Transverse colon (tissue), 4 donors: Measurements from ENCODE around the gene ABHD17B. TPM values are rescaled to one million over a fixed set of nuclear protein-coding genes. Genes with fewer than 3 reads are reported as not detected.

ENCODE experiments used
- DNase-seq: peaks from one replicate; pipeline ENCODE4 v3.0.0-alpha.2; 2019
- H3K27ac ChIP-seq, 4 donors: fragments of 200-600 bp; sonication (generic); 2 replicates each; pipeline ENCODE4 v1.5.1; 2016 to 2018; ENCODE audit warnings: inconsistent platforms in 4 of 4
- H3K27me3 ChIP-seq: fragments of 200-600 bp; sonication (generic); 2 replicates; pipeline ENCODE4 v1.5.1; 2017; ENCODE audit warnings: inconsistent platforms
- H3K36me3 ChIP-seq, 4 donors: fragments of 200-600 bp; sonication (generic); 2 replicates each; pipeline ENCODE4 v1.5.1; 2017 to 2019; ENCODE audit warnings: inconsistent platforms in 4 of 4
- H3K4me1 ChIP-seq, 4 donors: fragments of 200-600 bp; sonication (generic); 2 replicates each; pipeline ENCODE4 v1.5.1; 2017 to 2020; ENCODE audit warnings: inconsistent platforms in 4 of 4
- H3K4me3 ChIP-seq, 4 donors: fragments of 200-600 bp; sonication (generic); 1 replicate in 1 of 4; 2 replicates in 3 of 4; pipeline versions ENCODE4 v1.5.1 to v1.6.1; 2017 to 2019; ENCODE audit warnings: inconsistent platforms in 4 of 4
- H3K9me3 ChIP-seq, 2 donors: fragments of 200-600 bp; sonication (generic); 2 replicates each; pipeline ENCODE4 v1.5.1; 2017 to 2019; ENCODE audit warnings: inconsistent platforms in 2 of 2
- CTCF ChIP-seq, 5 experiments: fragments of 200-600 bp in 3 of 5; fragments of 450-650 bp in 2 of 5; sonication (generic) in 3 of 5; IDR thresholded peaks; 1 replicate in 2 of 5; 2 replicates in 3 of 5; pipeline ENCODE4 v1.5.1; 2016 to 2017; ENCODE audit warnings: antibody characterized with exemption in 5 of 5, inconsistent platforms in 3 of 5, mild to moderate bottlenecking in 2 of 5, moderate library complexity in 1 of 5
- EP300 ChIP-seq: sonication (generic); formaldehyde crosslinking; IDR thresholded peaks from one replicate; pipeline ENCODE4 v1.6.1; 2017; ENCODE audit warnings: antibody characterized with exemption, low read depth
- POLR2A ChIP-seq: fragments of 450-650 bp; IDR thresholded peaks from one replicate; pipeline ENCODE4 v1.6.1; 2016; ENCODE audit warnings: antibody characterized with exemption, mild to moderate bottlenecking, moderate library complexity
- POLR2AphosphoS5 ChIP-seq, 3 donors: sonication (generic); formaldehyde crosslinking; IDR thresholded peaks; one replicate each; pipeline ENCODE4 v1.6.1; 2016; ENCODE audit warnings: antibody characterized with exemption in 3 of 3
- WGBS, 2 donors: methylation state at CpG; one replicate each; pipeline ENCODE4 v1.1.5; 2018; ENCODE audit warnings: low coverage in 1 of 2; 5-methylcytosine and 5-hydroxymethylcytosine counted together
- in situ Hi-C, 4 donors: fragments of 200-750 bp; cut with MboI; loops; one replicate each; pipeline versions ENCODE4 v1.15.0 to v1.15.1; 2017; ENCODE audit warnings: low sequenced_read_pairs in 3 of 4, low pct_ligation_motif_present in 1 of 4, low pct_unique_long_range_greater_than_20kb in 1 of 4
- intact Hi-C: fragments of 100-400 bp; cut with DNase I; formaldehyde crosslinking; loops from one replicate; pipeline ENCODE4 v1.15.1; 2023; ENCODE audit warnings: low total_unique reads
- total RNA-seq, 4 donors: library from RNA; depleted of rRNA; stranded (reverse); fragments of >200 nt; gene quantifications; one replicate each; pipeline ENCODE4 v1.1.0, GENCODE V29; 2016

The ABHD17B gene
- total RNA-seq, 4 donors from 2014 or later = 4.6 to 37.0 (median 21.5) TPM

- DNase-seq = no peak
- in situ Hi-C loops = no loop called here
- 92 to 100% methylated on average over 1 of the region's 1 CpG for WGBS, 2 donors
Observed at GRCh38 chr9:71853084-71853483, 57.9 kb downstream of the ABHD17B start.

DNA sequence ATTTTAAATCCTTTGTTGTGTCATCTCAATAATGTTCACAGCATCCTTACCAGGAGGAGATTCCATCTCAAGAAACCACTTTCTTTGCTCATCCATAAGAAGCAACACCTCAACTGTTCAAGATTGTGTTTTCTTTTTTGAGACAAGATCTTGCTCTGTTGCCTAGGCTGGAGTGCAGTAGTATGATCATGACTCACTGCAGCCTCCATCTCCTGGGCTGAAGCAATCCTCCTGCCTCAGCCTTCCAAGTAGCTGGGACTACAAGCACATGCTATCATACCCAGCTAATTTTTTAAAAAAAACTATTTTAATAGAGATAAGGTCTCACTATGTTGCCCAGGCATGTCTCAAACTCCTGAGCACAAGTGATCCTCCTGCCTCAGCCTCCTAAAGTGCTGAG, 60.0 kb downstream of the ABHD17B start:
- TF ChIP-seq EP300 (no peak), POLR2AphosphoS5 (IDR thresholded peaks at IDR 0.05) (no peak), CTCF (IDR thresholded peaks at IDR 0.05) (no peak), POLR2A (no peak)
- Histone ChIP-seq H3K27me3 (no peaks in the 10 kb centered on the region), H3K27ac (no peak overlapping the region), H3K36me3 (no peaks in the 10 kb centered on the region), H3K9me3 (no peaks in the 10 kb centered on the region), H3K4me1 (no peaks in the 10 kb centered on the region), H3K4me3 (no peak overlapping the region)
- intact Hi-C loops = no loop called here
- no peak for DNase-seq
- in situ Hi-C loops = no loop called here

More at GRCh38 chr9:71853084-71853483, 57.9 kb downstream of the ABHD17B start:
- TF ChIP-seq CTCF (IDR thresholded peaks at IDR 0.05) (no peak), POLR2AphosphoS5 (IDR thresholded peaks at IDR 0.05) (no peak), POLR2A (no peak)
- no peak overlapping the region for H3K4me3 ChIP-seq
- no peak overlapping the region for H3K27ac ChIP-seq
- H3K9me3 ChIP-seq = no peaks in the 10 kb centered on the region
- no peaks in the 10 kb centered on the region for H3K36me3 ChIP-seq
- intact Hi-C loops = no loop called here
- no peaks in the 10 kb centered on the region for H3K4me1 ChIP-seq
- H3K27me3 ChIP-seq = no peaks in the 10 kb centered on the region

DNA sequence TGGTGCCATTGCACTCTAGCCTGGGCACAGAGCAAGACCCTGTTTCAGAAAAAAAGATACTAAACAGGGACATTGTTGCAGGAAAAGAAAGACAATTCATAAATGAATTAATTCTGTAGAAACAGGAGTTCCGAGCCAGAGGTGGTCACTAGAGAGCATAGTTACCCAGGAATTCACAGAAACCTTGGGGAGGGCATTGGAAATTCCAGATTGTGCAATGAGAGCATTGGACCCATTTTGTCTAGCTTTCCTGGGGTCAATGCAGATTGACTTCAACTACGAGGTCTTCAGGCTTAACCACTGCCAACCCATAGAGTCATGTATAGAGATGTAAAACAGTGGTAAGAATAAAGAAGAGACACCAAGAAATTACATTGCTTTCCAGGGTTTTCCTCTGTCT, 63.1 kb downstream of the ABHD17B start:
- in situ Hi-C loops (no loop called here), intact Hi-C loops (no loop called here)

GRCh38 chr9:71844808-71845207, 66.2 kb downstream of the ABHD17B start:
- no peaks in the 10 kb centered on the region for H3K4me1 ChIP-seq
- H3K27ac ChIP-seq = no peak overlapping the region
- no peak overlapping the region for H3K4me3 ChIP-seq
- in situ Hi-C loops = no loop called here
- H3K36me3 ChIP-seq = no peaks in the 10 kb centered on the region
- no peaks in the 10 kb centered on the region for H3K27me3 ChIP-seq
- no peak for DNase-seq
- no peaks in the 10 kb centered on the region for H3K9me3 ChIP-seq
- no peak for TF ChIP-seq CTCF (IDR thresholded peaks at IDR 0.05)
- TF ChIP-seq POLR2AphosphoS5 (IDR thresholded peaks at IDR 0.05) = no peak
- no peak for TF ChIP-seq POLR2A
- no peak for TF ChIP-seq EP300
- intact Hi-C loops = no loop called here

More for the DNA sequence above, 63.1 kb downstream of the ABHD17B start:
- Histone ChIP-seq H3K9me3 (no peaks in the 10 kb centered on the region), H3K36me3 (no peaks in the 10 kb centered on the region), H3K27me3 (no peaks in the 10 kb centered on the region), H3K4me3 (no peak overlapping the region), H3K27ac (no peak overlapping the region), H3K4me1 (no peaks in the 10 kb centered on the region)
- WGBS, 2 donors = 90 to 100% methylated on average over 2 of the region's 2 CpGs
- no peak for DNase-seq
- no peak for TF ChIP-seq POLR2A
- TF ChIP-seq EP300 = no peak
- TF ChIP-seq CTCF (IDR thresholded peaks at IDR 0.05) = no peak
- TF ChIP-seq POLR2AphosphoS5 (IDR thresholded peaks at IDR 0.05) = no peak
